HEK293 (cell line): Measurements from ENCODE around the gene SEMA4D.

Source experiments
- BCL6B ChIP-seq: fragments of 450-650 bp; formaldehyde crosslinking; IDR thresholded peaks from 2 replicates; pipeline ENCODE4 v1.5.1; 2017; ENCODE audit warnings: missing biosample characterization, missing genetic modification characterization
- YY2 ChIP-seq: fragments of 450-650 bp; formaldehyde crosslinking; IDR thresholded peaks from 2 replicates; pipeline ENCODE4 v1.5.1; 2016; ENCODE audit warnings: missing biosample characterization, missing genetic modification characterization
- ZNF24 ChIP-seq: fragments of 450-650 bp; formaldehyde crosslinking; IDR thresholded peaks from 2 replicates; pipeline ENCODE4 v1.5.1; 2016; ENCODE audit warnings: missing biosample characterization, missing genetic modification characterization
- ZNF274 ChIP-seq, 2 experiments: fragments of 200-500 bp in 1 of 2; fragments of 450-650 bp in 1 of 2; sonication (Bioruptor generic) in 1 of 2; formaldehyde crosslinking in 1 of 2; IDR thresholded peaks; 2 replicates each; pipeline versions ENCODE4 v1.5.1 to v1.6.1; 2014 to 2016; ENCODE audit warnings: borderline replicate concordance in 1 of 2, inconsistent platforms in 1 of 2, low read length in 1 of 2, missing biosample characterization in 1 of 2, missing genetic modification characterization in 1 of 2
- ZNF701 ChIP-seq: fragments of 450-650 bp; formaldehyde crosslinking; IDR thresholded peaks from 2 replicates; pipeline ENCODE4 v1.5.1; 2016; ENCODE audit warnings: missing biosample characterization, missing genetic modification characterization
- TF ChIP-seq, protein P1 (sequence below): fragments of 450-650 bp; formaldehyde crosslinking; IDR thresholded peaks from 2 replicates; pipeline ENCODE4 v1.5.1; 2016; ENCODE audit warnings: missing biosample characterization, missing genetic modification characterization
- TF ChIP-seq, protein P2 (sequence below): fragments of 450-650 bp; formaldehyde crosslinking; IDR thresholded peaks from 2 replicates; pipeline ENCODE4 v1.5.1; 2016; ENCODE audit warnings: missing biosample characterization, missing genetic modification characterization

- TF ChIP-seq ZNF701 (tag by site-specific recombination): no peak
- no peak for TF ChIP-seq ZNF274 (IDR thresholded peaks at IDR 0.05; ENCODE audit: low read length)
- no peak for TF ChIP-seq ZNF274 (tag by site-specific recombination; IDR thresholded peaks at IDR 0.05; ENCODE audit: borderline replicate concordance)
- TF ChIP-seq, protein P1, sequence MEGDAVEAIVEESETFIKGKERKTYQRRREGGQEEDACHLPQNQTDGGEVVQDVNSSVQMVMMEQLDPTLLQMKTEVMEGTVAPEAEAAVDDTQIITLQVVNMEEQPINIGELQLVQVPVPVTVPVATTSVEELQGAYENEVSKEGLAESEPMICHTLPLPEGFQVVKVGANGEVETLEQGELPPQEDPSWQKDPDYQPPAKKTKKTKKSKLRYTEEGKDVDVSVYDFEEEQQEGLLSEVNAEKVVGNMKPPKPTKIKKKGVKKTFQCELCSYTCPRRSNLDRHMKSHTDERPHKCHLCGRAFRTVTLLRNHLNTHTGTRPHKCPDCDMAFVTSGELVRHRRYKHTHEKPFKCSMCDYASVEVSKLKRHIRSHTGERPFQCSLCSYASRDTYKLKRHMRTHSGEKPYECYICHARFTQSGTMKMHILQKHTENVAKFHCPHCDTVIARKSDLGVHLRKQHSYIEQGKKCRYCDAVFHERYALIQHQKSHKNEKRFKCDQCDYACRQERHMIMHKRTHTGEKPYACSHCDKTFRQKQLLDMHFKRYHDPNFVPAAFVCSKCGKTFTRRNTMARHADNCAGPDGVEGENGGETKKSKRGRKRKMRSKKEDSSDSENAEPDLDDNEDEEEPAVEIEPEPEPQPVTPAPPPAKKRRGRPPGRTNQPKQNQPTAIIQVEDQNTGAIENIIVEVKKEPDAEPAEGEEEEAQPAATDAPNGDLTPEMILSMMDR (tag by site-specific recombination): no peak
- no peak for TF ChIP-seq BCL6B (tag by site-specific recombination)
- no peak for TF ChIP-seq YY2 (tag by site-specific recombination)
- TF ChIP-seq, protein P2, sequence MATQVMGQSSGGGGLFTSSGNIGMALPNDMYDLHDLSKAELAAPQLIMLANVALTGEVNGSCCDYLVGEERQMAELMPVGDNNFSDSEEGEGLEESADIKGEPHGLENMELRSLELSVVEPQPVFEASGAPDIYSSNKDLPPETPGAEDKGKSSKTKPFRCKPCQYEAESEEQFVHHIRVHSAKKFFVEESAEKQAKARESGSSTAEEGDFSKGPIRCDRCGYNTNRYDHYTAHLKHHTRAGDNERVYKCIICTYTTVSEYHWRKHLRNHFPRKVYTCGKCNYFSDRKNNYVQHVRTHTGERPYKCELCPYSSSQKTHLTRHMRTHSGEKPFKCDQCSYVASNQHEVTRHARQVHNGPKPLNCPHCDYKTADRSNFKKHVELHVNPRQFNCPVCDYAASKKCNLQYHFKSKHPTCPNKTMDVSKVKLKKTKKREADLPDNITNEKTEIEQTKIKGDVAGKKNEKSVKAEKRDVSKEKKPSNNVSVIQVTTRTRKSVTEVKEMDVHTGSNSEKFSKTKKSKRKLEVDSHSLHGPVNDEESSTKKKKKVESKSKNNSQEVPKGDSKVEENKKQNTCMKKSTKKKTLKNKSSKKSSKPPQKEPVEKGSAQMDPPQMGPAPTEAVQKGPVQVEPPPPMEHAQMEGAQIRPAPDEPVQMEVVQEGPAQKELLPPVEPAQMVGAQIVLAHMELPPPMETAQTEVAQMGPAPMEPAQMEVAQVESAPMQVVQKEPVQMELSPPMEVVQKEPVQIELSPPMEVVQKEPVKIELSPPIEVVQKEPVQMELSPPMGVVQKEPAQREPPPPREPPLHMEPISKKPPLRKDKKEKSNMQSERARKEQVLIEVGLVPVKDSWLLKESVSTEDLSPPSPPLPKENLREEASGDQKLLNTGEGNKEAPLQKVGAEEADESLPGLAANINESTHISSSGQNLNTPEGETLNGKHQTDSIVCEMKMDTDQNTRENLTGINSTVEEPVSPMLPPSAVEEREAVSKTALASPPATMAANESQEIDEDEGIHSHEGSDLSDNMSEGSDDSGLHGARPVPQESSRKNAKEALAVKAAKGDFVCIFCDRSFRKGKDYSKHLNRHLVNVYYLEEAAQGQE (tag by site-specific recombination): no peak
- no peak for TF ChIP-seq ZNF24
Observed at GRCh38 chr9:89446961-89447310, 51.0 kb downstream of the SEMA4D start.
